ENCODE data around the gene EPB41L3.

Gene EPB41L3

DNA sequence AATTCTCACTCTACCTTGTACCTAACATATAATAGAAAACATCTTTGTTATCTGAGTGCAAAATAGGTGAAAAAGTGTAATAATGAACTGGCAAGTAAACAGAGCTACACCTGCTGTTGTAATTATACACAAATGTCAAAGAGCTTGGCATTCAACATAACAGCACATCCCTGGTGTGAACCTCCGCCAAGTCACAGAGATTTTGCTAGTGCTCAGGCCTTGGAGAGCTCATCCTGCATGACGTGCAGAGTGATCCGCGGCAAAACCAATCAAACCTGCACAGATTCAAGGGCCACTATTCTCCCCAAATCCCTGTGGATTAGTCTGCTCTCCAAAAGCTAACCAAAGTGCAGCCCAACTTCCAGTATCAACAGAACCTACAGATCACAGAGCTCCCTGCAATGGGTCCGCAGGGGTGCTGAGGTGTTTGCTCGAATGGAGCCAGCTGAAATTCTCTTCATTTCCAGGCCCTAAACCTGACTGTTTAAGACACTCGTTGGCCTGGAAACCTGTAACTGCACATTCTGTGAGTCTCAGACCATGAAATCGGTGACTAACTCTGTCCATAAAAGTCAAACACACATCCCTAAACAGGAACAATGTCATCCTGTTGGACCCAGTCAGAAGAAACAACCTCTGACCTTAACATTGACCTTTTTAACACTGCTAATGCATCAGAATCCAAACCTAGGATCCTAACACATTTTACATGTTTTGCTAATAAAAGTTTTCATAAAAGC is 111.8 kb downstream of the EPB41L3 start (continued):
- TF ChIP-seq, protein P1, sequence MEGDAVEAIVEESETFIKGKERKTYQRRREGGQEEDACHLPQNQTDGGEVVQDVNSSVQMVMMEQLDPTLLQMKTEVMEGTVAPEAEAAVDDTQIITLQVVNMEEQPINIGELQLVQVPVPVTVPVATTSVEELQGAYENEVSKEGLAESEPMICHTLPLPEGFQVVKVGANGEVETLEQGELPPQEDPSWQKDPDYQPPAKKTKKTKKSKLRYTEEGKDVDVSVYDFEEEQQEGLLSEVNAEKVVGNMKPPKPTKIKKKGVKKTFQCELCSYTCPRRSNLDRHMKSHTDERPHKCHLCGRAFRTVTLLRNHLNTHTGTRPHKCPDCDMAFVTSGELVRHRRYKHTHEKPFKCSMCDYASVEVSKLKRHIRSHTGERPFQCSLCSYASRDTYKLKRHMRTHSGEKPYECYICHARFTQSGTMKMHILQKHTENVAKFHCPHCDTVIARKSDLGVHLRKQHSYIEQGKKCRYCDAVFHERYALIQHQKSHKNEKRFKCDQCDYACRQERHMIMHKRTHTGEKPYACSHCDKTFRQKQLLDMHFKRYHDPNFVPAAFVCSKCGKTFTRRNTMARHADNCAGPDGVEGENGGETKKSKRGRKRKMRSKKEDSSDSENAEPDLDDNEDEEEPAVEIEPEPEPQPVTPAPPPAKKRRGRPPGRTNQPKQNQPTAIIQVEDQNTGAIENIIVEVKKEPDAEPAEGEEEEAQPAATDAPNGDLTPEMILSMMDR (tag by site-specific recombination; IDR thresholded peaks at IDR 0.05) = no peak
- TF ChIP-seq, protein P2, sequence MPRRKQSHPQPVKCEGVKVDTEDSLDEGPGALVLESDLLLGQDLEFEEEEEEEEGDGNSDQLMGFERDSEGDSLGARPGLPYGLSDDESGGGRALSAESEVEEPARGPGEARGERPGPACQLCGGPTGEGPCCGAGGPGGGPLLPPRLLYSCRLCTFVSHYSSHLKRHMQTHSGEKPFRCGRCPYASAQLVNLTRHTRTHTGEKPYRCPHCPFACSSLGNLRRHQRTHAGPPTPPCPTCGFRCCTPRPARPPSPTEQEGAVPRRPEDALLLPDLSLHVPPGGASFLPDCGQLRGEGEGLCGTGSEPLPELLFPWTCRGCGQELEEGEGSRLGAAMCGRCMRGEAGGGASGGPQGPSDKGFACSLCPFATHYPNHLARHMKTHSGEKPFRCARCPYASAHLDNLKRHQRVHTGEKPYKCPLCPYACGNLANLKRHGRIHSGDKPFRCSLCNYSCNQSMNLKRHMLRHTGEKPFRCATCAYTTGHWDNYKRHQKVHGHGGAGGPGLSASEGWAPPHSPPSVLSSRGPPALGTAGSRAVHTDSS (tag by site-specific recombination; IDR thresholded peaks at IDR 0.05) = no peak
- no peak for TF ChIP-seq ZNF148 (tag by site-specific recombination; IDR thresholded peaks at IDR 0.05; ENCODE audit: borderline replicate concordance)
- TF ChIP-seq REPIN1 (tag by site-specific recombination; IDR thresholded peaks at IDR 0.05; ENCODE audit: low read depth) = no peak
- TF ChIP-seq, protein P3, sequence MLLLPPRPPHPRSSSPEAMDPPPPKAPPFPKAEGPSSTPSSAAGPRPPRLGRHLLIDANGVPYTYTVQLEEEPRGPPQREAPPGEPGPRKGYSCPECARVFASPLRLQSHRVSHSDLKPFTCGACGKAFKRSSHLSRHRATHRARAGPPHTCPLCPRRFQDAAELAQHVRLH (tag by site-specific recombination; IDR thresholded peaks at IDR 0.05) = no peak
- TF ChIP-seq ZNF658 (tag by site-specific recombination; IDR thresholded peaks at IDR 0.05) = no peak
- no peak for TF ChIP-seq ZNF433 (tag by site-specific recombination; IDR thresholded peaks at IDR 0.05; ENCODE audit: low read depth)
- no peak for TF ChIP-seq ZBTB48 (tag by site-specific recombination; IDR thresholded peaks at IDR 0.05)
- TF ChIP-seq ZSCAN18 (tag by site-specific recombination; IDR thresholded peaks at IDR 0.05) = no peak

DNA sequence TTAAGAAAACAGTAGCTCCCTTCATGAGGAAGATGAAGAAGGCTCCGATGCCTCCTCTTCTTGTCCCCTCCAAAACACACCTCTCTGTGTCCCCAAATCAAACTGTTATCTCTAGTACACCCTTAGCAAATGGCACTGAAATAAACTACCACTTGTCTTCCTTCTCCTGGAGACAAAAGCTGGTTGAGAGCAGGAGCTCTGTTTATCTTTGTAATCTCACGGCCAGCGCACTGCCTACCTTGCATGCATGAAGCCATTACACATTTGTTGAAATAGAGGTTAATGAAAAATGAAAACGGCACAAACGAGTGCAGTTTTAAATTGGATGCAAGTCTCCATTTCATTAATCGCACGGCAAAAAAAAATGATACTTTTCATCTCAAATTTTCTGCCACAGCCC is 113.7 kb downstream of the EPB41L3 start:
- H3K4me1 ChIP-seq (ENCODE audit: control insufficient read depth, insufficient read depth, low read length) = no peaks in the 10 kb centered on the region
- H3K4me3 ChIP-seq (ENCODE audit: low read depth, low read length) = no peak overlapping the region
- H3K9me3 ChIP-seq (ENCODE audit: control insufficient read depth, insufficient read depth, low read depth, low read length) = no peaks in the 10 kb centered on the region
- POLR2A ChIA-PET = no interaction called here
- peaks cover 0 to 17% of the 10 kb centered on the region in 2 experiments; a peak in 1 of 3 replicates for H3K36me3 ChIP-seq (ENCODE audit: control insufficient read depth in 2 of 2, insufficient read depth in 1 of 2, low read length in 2 of 2)
- CTCF ChIA-PET = no interaction called here
- no peak for TF ChIP-seq ZNF394 (tag by site-specific recombination; IDR thresholded peaks at IDR 0.05; ENCODE audit: borderline replicate concordance)
- no peak for TF ChIP-seq ZNF350 (tag by site-specific recombination; IDR thresholded peaks at IDR 0.05)
- TF ChIP-seq ZNF19 (tag by site-specific recombination; IDR thresholded peaks at IDR 0.05; ENCODE audit: low read depth) = no peak
- no peak for TF ChIP-seq ZNF426 (tag by site-specific recombination; IDR thresholded peaks at IDR 0.05)
- H3K27ac ChIP-seq (ENCODE audit: extremely low read depth, low read depth, low read length) = no peak overlapping the region

DNA sequence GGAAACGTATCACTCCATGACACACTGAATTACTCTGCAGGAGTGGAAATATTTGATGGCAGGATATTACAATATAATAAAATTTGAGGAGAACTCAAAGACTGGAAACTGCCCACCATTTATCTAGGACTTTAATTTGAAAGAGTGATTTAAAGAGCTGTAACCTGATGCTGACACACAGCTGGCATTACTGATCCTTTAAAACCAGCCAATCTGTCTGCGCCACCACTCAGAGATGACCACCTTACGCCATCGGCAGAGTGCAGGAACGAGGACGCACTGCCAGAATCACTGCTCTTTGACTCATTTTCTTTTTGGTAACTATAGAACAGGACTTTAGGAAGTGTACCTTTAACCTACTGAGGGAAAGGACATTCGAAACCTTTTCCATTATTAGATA is 114.1 kb downstream of the EPB41L3 start:
- Histone ChIP-seq H3K4me3 (ENCODE audit: low read depth, low read length) (no peak overlapping the region), H3K9me3 (ENCODE audit: control insufficient read depth, insufficient read depth, low read depth, low read length) (no peaks in the 10 kb centered on the region), H3K4me1 (ENCODE audit: control insufficient read depth, insufficient read depth, low read length) (no peaks in the 10 kb centered on the region), H3K36me3 (ENCODE audit: control insufficient read depth in 2 of 2, insufficient read depth in 1 of 2, low read length in 2 of 2) (peaks cover 0 to 17% of the 10 kb centered on the region in 2 experiments; a peak in 1 of 3 replicates), H3K27ac (ENCODE audit: extremely low read depth, low read depth, low read length) (no peak overlapping the region)
- ChIA-PET CTCF (no interaction called here), POLR2A (no interaction called here)
- TF ChIP-seq RBAK (tag by site-specific recombination; IDR thresholded peaks at IDR 0.05) (no peak), ZBTB44 (tag by site-specific recombination; IDR thresholded peaks at IDR 0.05) (no peak), REST (tag by site-specific recombination; IDR thresholded peaks at IDR 0.05) (no peak)
